Nephron progenitor cell (in vitro differentiated cells): Measurements from ENCODE around the gene ATP2B3.

Source experiments
- DNase-seq: peaks from one replicate; pipeline ENCODE4 v3.0.0; 2021
- H3K27ac Mint-ChIP-seq: 2 replicates; pipeline ENCODE4 v1.8.0; 2021; ENCODE audit warnings: mild to moderate bottlenecking, moderate library complexity, mixed read lengths
- H3K27me3 Mint-ChIP-seq: 2 replicates; pipeline ENCODE4 v1.8.0; 2021; ENCODE audit warnings: mild to moderate bottlenecking, low read depth, mixed read lengths; ENCODE audit not compliant: poor library complexity
- H3K36me3 Mint-ChIP-seq: 2 replicates; pipeline ENCODE4 v1.8.0; 2021; ENCODE audit warnings: low read depth, mixed read lengths
- H3K4me1 Mint-ChIP-seq: 2 replicates; pipeline ENCODE4 v1.8.0; 2021; ENCODE audit warnings: mixed read lengths
- H3K4me3 Mint-ChIP-seq: 2 replicates; pipeline ENCODE4 v1.8.0; 2021; ENCODE audit warnings: mild to moderate bottlenecking, moderate library complexity, mixed read lengths
- H3K9me3 Mint-ChIP-seq: 2 replicates; pipeline ENCODE4 v1.8.0; 2021; ENCODE audit warnings: mild to moderate bottlenecking, moderate library complexity, mixed read lengths
- TF ChIP-seq, protein P1 (sequence below): fragments of 200-600 bp; sonication (generic); IDR thresholded peaks from 2 replicates; pipeline ENCODE4 v1.5.0; 2021; ENCODE audit warnings: antibody characterized with exemption

ATP2B3 gene

DNA sequence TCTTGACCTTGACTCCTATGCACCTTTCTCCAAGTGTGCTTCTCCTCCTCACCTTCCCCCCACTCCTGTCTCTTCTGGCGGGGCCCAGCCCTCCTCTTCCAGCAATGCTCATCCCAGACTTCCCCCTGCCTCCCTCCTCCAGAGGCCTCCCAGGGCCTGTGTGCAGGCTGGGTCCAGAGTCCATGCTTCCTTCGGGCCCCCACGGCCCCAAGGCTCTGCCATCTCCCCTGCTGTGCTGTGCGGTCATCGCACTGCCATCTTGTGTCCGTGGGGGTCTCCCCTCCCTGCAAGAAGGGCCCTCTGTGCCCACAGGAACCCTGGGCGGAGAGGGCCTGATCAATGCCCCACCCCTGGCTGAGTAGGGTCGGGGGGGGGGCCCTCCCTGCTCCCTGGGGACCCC, 27.3 kb downstream of the ATP2B3 start:
- H3K4me1 Mint-ChIP-seq, result peaks cover 7% of the 10 kb centered on the region
- TF ChIP-seq, protein P1, sequence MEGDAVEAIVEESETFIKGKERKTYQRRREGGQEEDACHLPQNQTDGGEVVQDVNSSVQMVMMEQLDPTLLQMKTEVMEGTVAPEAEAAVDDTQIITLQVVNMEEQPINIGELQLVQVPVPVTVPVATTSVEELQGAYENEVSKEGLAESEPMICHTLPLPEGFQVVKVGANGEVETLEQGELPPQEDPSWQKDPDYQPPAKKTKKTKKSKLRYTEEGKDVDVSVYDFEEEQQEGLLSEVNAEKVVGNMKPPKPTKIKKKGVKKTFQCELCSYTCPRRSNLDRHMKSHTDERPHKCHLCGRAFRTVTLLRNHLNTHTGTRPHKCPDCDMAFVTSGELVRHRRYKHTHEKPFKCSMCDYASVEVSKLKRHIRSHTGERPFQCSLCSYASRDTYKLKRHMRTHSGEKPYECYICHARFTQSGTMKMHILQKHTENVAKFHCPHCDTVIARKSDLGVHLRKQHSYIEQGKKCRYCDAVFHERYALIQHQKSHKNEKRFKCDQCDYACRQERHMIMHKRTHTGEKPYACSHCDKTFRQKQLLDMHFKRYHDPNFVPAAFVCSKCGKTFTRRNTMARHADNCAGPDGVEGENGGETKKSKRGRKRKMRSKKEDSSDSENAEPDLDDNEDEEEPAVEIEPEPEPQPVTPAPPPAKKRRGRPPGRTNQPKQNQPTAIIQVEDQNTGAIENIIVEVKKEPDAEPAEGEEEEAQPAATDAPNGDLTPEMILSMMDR, result no peak

GRCh38 chrX:153546386-153546785, 28.9 kb downstream of the ATP2B3 start:
- Mint-ChIP-seq H3K36me3 (no peaks in the 10 kb centered on the region), H3K4me3 (no peak overlapping the region)
- TF ChIP-seq, protein P1, result no peak

More for the DNA sequence above, 27.3 kb downstream of the ATP2B3 start:
- DNase-seq, result no peak
- H3K27me3 Mint-ChIP-seq, result peaks cover 6% of the 10 kb centered on the region
- peaks cover 42% of the 10 kb centered on the region for H3K9me3 Mint-ChIP-seq
- H3K36me3 Mint-ChIP-seq, result no peaks in the 10 kb centered on the region
- H3K4me3 Mint-ChIP-seq, result no peak overlapping the region
- no peak overlapping the region for H3K27ac Mint-ChIP-seq

GRCh38 chrX:153547195-153547594, 29.8 kb downstream of the ATP2B3 start:
- Mint-ChIP-seq H3K4me1 (no peaks in the 10 kb centered on the region), H3K4me3 (no peak overlapping the region), H3K27me3 (peaks cover 13% of the 10 kb centered on the region), H3K27ac (no peak overlapping the region), H3K36me3 (no peaks in the 10 kb centered on the region), H3K9me3 (peaks cover 43% of the 10 kb centered on the region)
- DNase-seq, result no peak
- TF ChIP-seq, protein P1, result no peak

More at GRCh38 chrX:153546386-153546785, 28.9 kb downstream of the ATP2B3 start:
- peaks cover 39% of the 10 kb centered on the region for H3K9me3 Mint-ChIP-seq
- no peak overlapping the region for H3K27ac Mint-ChIP-seq
- H3K4me1 Mint-ChIP-seq, result no peaks in the 10 kb centered on the region
- peaks cover 12% of the 10 kb centered on the region for H3K27me3 Mint-ChIP-seq
- no peak for DNase-seq

GRCh38 chrX:153549231-153549630, 31.8 kb downstream of the ATP2B3 start:
- Mint-ChIP-seq H3K36me3 (no peaks in the 10 kb centered on the region), H3K27me3 (peaks cover 21% of the 10 kb centered on the region), H3K4me3 (no peak overlapping the region), H3K9me3 (peaks cover 61% of the 10 kb centered on the region), H3K27ac (no peak overlapping the region), H3K4me1 (no peaks in the 10 kb centered on the region)
- TF ChIP-seq, protein P1, result no peak
- DNase-seq, result no peak

DNA sequence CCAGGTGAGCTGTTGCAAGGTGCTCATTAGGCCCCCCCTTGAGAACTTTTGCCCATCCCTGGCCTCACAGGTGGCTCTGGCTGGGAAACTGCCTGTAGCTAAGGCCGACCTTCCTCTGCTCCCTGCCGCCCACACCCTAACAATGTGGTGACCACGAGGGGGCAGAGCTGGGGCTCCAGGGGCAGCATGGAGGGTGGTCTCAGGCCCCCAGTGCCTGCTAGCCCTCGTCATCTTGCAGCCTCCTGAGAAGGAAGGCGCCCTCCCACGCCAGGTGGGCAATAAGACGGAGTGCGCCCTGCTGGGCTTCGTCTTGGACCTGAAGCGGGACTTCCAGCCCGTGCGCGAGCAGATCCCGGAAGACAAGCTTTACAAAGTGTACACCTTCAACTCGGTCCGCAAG, 32.4 kb downstream of the ATP2B3 start:
- DNase-seq, result no peak
- H3K27me3 Mint-ChIP-seq, result peaks cover 18% of the 10 kb centered on the region
- TF ChIP-seq, protein P1, result no peak
- H3K4me3 Mint-ChIP-seq, result no peak overlapping the region
- H3K9me3 Mint-ChIP-seq, result peaks cover 58% of the 10 kb centered on the region
- no peaks in the 10 kb centered on the region for H3K36me3 Mint-ChIP-seq
- H3K27ac Mint-ChIP-seq, result no peak overlapping the region
- no peaks in the 10 kb centered on the region for H3K4me1 Mint-ChIP-seq

GRCh38 chrX:153551135-153551534, 33.7 kb downstream of the ATP2B3 start:
- Mint-ChIP-seq H3K36me3 (no peaks in the 10 kb centered on the region), H3K4me3 (no peak overlapping the region), H3K27me3 (peaks cover 18% of the 10 kb centered on the region), H3K4me1 (peaks cover 4% of the 10 kb centered on the region), H3K27ac (no peak overlapping the region), H3K9me3 (peaks cover 62% of the 10 kb centered on the region)
- TF ChIP-seq, protein P1, result no peak
- no peak for DNase-seq
